Left lung (tissue), 10 donors: ENCODE measurements around the gene OPRM1. TPM values are rescaled to one million over a fixed set of nuclear protein-coding genes. Genes with fewer than 3 reads are reported as not detected.

ENCODE experiments used
- ATAC-seq: fragments of 200-7000 bp; cut with Tn5 transposase; one replicate; pipeline ENCODE4 v1.9.1; 2020; ENCODE audit warnings: moderate library complexity
- DNase-seq, 4 donors: peaks; one replicate each; pipeline ENCODE4 v3.0.0-alpha.2; 2013 to 2020
- H3K27ac ChIP-seq, 2 donors: fragments of 200-600 bp; sonication (generic) in 1 of 2; one replicate each; pipeline versions ENCODE4 v1.5.0 to v1.8.0; 2020 to 2021
- H3K27me3 ChIP-seq, 2 donors: fragments of 200-600 bp; sonication (generic) in 1 of 2; one replicate each; pipeline versions ENCODE4 v1.5.0 to v1.8.0; 2020 to 2021
- H3K36me3 ChIP-seq, 2 donors: fragments of 200-600 bp; sonication (generic) in 1 of 2; one replicate each; pipeline versions ENCODE4 v1.5.0 to v1.8.0; 2020 to 2021
- H3K4me1 ChIP-seq, 2 donors: fragments of 200-600 bp; one replicate each; pipeline ENCODE4 v1.8.0; 2021
- H3K4me3 ChIP-seq, 2 donors: fragments of 200-600 bp; sonication (generic) in 1 of 2; one replicate each; pipeline versions ENCODE4 v1.5.0 to v1.8.0; 2020 to 2021; ENCODE audit warnings: mild to moderate bottlenecking in 1 of 2
- H3K9me3 ChIP-seq, 2 donors: fragments of 200-600 bp; sonication (generic) in 1 of 2; one replicate each; pipeline versions ENCODE4 v1.5.0 to v1.8.0; 2020 to 2021
- CTCF ChIP-seq, 2 donors: fragments of 200-600 bp; sonication (generic) in 1 of 2; IDR thresholded peaks; one replicate each; pipeline versions ENCODE4 v1.5.0 to v1.8.0; 2021; ENCODE audit warnings: antibody characterized with exemption in 2 of 2
- intact Hi-C, 2 donors: fragments of 100-400 bp; cut with DNase I; formaldehyde crosslinking; loops; one replicate each; pipeline versions ENCODE4 v1.11.2 to v1.14.2; 2022
- polyA plus RNA-seq, 6 donors: library from polyadenylated mRNA; unstranded; fragments of 120-200 nt; gene quantifications; one replicate each; pipeline ENCODE4 v1.2.1, GENCODE V29; 2013; ENCODE audit not compliant: insufficient read length in 6 of 6
- total RNA-seq, 2 donors: library from RNA; stranded (reverse); fragmentation: NEBNext Ultra II Directional; extraction: Animal tissue kit (Norgen Biotek cat#: 25700); gene quantifications; one replicate each; pipeline ENCODE4 v1.2.1, GENCODE V29; 2021
- donor health status: DM: no; HTN: yes; CAD: no.
- donor health status: DM: no; HTN: no; CAD: no.

OPRM1 gene
- total and polyA plus RNA-seq, 8 donors = not detected

DNA sequence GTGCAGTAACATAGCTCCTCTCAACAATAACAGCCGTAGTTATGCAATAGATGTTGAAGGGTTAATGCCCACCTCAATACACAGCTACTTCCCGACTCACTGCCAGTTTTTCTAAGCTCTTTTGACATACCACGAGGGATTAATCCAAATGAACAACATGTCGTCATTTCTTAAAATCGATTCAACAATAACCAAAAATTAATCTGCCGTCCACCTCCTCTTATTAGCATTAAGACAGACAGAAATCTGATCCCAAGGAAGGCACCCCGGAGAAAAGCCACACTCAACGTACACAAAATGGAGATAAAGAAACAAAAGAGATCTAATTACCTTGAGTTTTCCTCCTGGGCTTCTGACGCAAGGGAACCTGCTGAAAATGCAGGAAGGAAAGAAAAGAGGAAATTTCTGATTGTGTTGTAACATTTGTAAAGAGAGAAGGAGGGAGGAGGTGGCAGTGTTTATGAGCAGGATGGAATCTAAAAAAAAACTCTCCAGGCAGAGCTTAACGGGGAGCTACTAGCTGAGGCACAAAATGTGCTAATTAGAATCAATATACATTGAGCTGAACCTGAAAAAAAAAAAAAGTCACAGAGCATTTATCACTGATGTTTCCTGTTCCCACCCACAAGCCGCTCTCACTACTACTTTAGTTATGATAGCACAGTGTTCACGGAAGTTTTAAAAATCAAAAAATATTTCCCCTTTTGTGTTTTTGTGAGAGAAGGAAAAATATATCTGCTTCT, 208.2 kb downstream of the OPRM1 start:
- peak overlapping the region; percentile 15 to 76 for H3K27ac ChIP-seq
- no peaks in the 10 kb centered on the region for H3K36me3 ChIP-seq
- DNase-seq (no peak), ATAC-seq (peak; percentile 37)
- no peaks in the 10 kb centered on the region for H3K27me3 ChIP-seq
- H3K9me3 ChIP-seq = no peaks in the 10 kb centered on the region
- H3K4me3 ChIP-seq = peak overlapping the region; percentile 6 to 29
- peaks cover 0 to 52% of the 10 kb centered on the region in 2 donors for H3K4me1 ChIP-seq
- no peak for TF ChIP-seq CTCF (IDR thresholded peaks at IDR 0.05)
- intact Hi-C loops = no loop called here

DNA sequence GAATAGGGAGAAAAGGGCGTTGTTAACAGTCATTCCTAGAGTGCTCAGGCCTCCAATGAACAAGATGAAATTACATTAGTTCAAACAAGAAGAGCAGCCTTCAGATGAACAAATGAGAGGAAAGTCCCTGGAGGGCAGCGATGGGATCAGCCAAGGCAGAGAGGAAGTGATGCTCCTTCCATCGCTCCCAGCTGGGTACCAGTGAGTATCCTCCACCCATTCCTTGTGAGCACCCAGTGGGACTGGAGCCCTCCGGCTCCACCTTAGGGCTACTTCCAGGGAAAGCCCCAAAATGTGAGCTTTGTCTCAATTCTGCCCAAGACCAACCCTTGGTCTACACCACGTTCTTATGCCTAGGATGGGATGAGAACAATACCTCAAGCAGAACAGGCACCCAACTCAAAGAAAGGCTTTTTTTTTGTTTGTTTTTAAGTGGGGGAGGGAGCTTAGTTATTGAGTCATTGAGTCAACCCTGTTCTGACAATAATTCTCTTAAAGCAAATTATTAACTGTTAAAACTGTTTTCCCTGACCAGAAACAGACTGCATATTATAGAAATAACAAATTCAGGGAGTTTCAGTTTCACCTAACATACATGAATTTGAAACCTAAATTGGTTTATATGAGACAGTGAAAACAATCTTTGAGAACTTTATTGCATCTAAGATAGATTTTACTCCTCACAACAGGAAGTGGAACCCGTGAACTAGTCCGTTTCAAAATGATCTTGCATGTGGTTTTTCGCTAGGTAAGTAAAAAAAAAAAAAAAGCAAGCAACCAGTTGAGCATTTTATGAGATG, 210.7 kb downstream of the OPRM1 start:
- H3K4me3 ChIP-seq = no peak overlapping the region
- no peaks in the 10 kb centered on the region for H3K27me3 ChIP-seq
- no peak for TF ChIP-seq CTCF (IDR thresholded peaks at IDR 0.05)
- no peaks in the 10 kb centered on the region for H3K9me3 ChIP-seq
- H3K36me3 ChIP-seq = no peaks in the 10 kb centered on the region
- DNase-seq (no peak), ATAC-seq (no peak)
- intact Hi-C loops = no loop called here
- H3K4me1 ChIP-seq = peaks cover 0 to 59% of the 10 kb centered on the region in 2 donors
- H3K27ac ChIP-seq = peak overlapping the region in 1 of 2 donors; percentile 68

GRCh38 chr6:154251116-154251515, 212.1 kb downstream of the OPRM1 start:
- intact Hi-C loops = no loop called here
- no peak for TF ChIP-seq CTCF (IDR thresholded peaks at IDR 0.05)
- Histone ChIP-seq H3K4me1 (peaks cover 0 to 55% of the 10 kb centered on the region in 2 donors), H3K27me3 (no peaks in the 10 kb centered on the region), H3K36me3 (no peaks in the 10 kb centered on the region), H3K4me3 (no peak overlapping the region), H3K27ac (no peak overlapping the region), H3K9me3 (no peaks in the 10 kb centered on the region)
- ATAC-seq (no peak), DNase-seq (no peak)

GRCh38 chr6:154252678-154253077, 213.6 kb downstream of the OPRM1 start:
- Histone ChIP-seq H3K9me3 (no peaks in the 10 kb centered on the region), H3K36me3 (no peaks in the 10 kb centered on the region), H3K4me1 (peaks cover 0 to 59% of the 10 kb centered on the region in 2 donors), H3K4me3 (no peak overlapping the region), H3K27ac (peak overlapping the region in 1 of 2 donors; percentile 6), H3K27me3 (no peaks in the 10 kb centered on the region)
- TF ChIP-seq CTCF (IDR thresholded peaks at IDR 0.05) = no peak
- intact Hi-C loops = no loop called here
- DNase-seq (peak in 1 of 4 donors; percentile 53), ATAC-seq (no peak)

GRCh38 chr6:154257067-154257466, 218.0 kb downstream of the OPRM1 start:
- H3K9me3 ChIP-seq = no peaks in the 10 kb centered on the region
- peak; percentile 69 for ATAC-seq
- H3K27ac ChIP-seq = peak overlapping the region in 1 of 2 donors; percentile 73
- peaks cover 0 to 31% of the 10 kb centered on the region in 2 donors for H3K4me1 ChIP-seq
- H3K4me3 ChIP-seq = no peak overlapping the region
- intact Hi-C loops = no loop called here
- no peaks in the 10 kb centered on the region for H3K27me3 ChIP-seq
- TF ChIP-seq CTCF (IDR thresholded peaks at IDR 0.05) = no peak
- H3K36me3 ChIP-seq = no peaks in the 10 kb centered on the region
- DNase-seq = no peak
